PC-9 (cell line): ENCODE measurements around the gene SUGCT.

Source experiments
- CTCF ChIP-seq: fragments of 200-600 bp; sonication (generic); conservative IDR thresholded peaks from 2 replicates; pipeline ENCODE4 v1.6.1; 2017; ENCODE audit warnings: mixed run types, antibody characterized with exemption, mild to moderate bottlenecking, moderate library complexity
- EZH2 ChIP-seq: fragments of 200-600 bp; sonication (generic); IDR thresholded peaks from 2 replicates; pipeline ENCODE4 v1.8.0; 2017; ENCODE audit warnings: antibody characterized with exemption, low read depth

GRCh38 chr7:40288827-40289226 is 154.0 kb downstream of the SUGCT start:
- TF ChIP-seq CTCF: no peak
- no peak for TF ChIP-seq EZH2
